ENCODE data around the gene PTPN22. TPM values are rescaled to one million over a fixed set of nuclear protein-coding genes. Genes with fewer than 3 reads are reported as not detected.

The PTPN22 gene
- total RNA-seq, 1 experiment from 2014 or later = not detected

- no peak for TF ChIP-seq EMX1 (CRISPR knock-in tag; IDR thresholded peaks at IDR 0.05)
- no peak for TF ChIP-seq ZNF396 (CRISPR knock-in tag; IDR thresholded peaks at IDR 0.05; ENCODE audit: borderline replicate concordance)
- TF ChIP-seq JUN (CRISPR knock-in tag; IDR thresholded peaks at IDR 0.05) = no peak
- TF ChIP-seq AR (CRISPR knock-in tag; IDR thresholded peaks at IDR 0.05) = no peak
- no peak for TF ChIP-seq ZBTB21 (CRISPR knock-in tag; IDR thresholded peaks at IDR 0.05; ENCODE audit: borderline replicate concordance)
- no peak for TF ChIP-seq ESRRA (CRISPR knock-in tag; IDR thresholded peaks at IDR 0.05; ENCODE audit: borderline replicate concordance)
Observed at GRCh38 chr1:113836534-113836933, 35.0 kb downstream of the PTPN22 start (continued).

GRCh38 chr1:113835686-113836290, 35.7 kb downstream of the PTPN22 start:
- no peaks in the 10 kb centered on the region for H3K36me3 Mint-ChIP-seq
- H3K27me3 Mint-ChIP-seq (ENCODE audit: low read depth) = peaks cover 8% of the 10 kb centered on the region; the same call in 1 of the 2 replicates
- H3K9me3 Mint-ChIP-seq = no peaks in the 10 kb centered on the region
- ChIA-PET POLR2A (no interaction called here), CTCF (interaction anchor here (0.6 to 2.2 kb wide), 14 partner anchors 10 to 143 kb away, joined by 3 to 7 read pairs (median 4); partner anchors contain the start of genes HIPK1, OLFML3 and RSBN1)
- TF ChIP-seq ZNF219 (CRISPR knock-in tag; IDR thresholded peaks at IDR 0.05; ENCODE audit: borderline replicate concordance) (no peak), CTCF (IDR thresholded peaks at IDR 0.05) (peak; percentile 24; the same call in 1 of the 2 replicates), ZBTB43 (CRISPR knock-in tag; IDR thresholded peaks at IDR 0.05) (no peak), AR (CRISPR knock-in tag; IDR thresholded peaks at IDR 0.05) (no peak)
- no peak for ATAC-seq
- H3K27ac Mint-ChIP-seq = no peak overlapping the region
- DNase-seq (ENCODE audit: low spot score) = no peak
- no peak overlapping the region for H3K4me3 Mint-ChIP-seq
- no peaks in the 10 kb centered on the region for H3K4me1 Mint-ChIP-seq

GRCh38 chr1:113834716-113835115, 36.8 kb downstream of the PTPN22 start:
- H3K36me3 Mint-ChIP-seq = no peaks in the 10 kb centered on the region
- no peaks in the 10 kb centered on the region for H3K9me3 Mint-ChIP-seq
- H3K4me1 Mint-ChIP-seq = no peaks in the 10 kb centered on the region
- ChIA-PET CTCF (interaction anchor here (0.7 to 2.2 kb wide), 6 partner anchors 17 to 142 kb away, joined by 3 to 7 read pairs (median 4); partner anchors contain the start of genes HIPK1 and RSBN1), POLR2A (no interaction called here)
- H3K4me3 Mint-ChIP-seq = no peak overlapping the region
- no peak overlapping the region for H3K27ac Mint-ChIP-seq
- no peak for DNase-seq (ENCODE audit: low spot score)
- ATAC-seq = no peak
- peaks cover 8% of the 10 kb centered on the region; the same call in 1 of the 2 replicates for H3K27me3 Mint-ChIP-seq (ENCODE audit: low read depth)
- TF ChIP-seq ZNF138 (CRISPR knock-in tag; conservative IDR thresholded peaks at IDR 0.05) = no peak
- no peak for TF ChIP-seq IRF2 (CRISPR knock-in tag; IDR thresholded peaks at IDR 0.05; ENCODE audit: borderline replicate concordance, low read depth)
- no peak for TF ChIP-seq FOXP1 (CRISPR knock-in tag; IDR thresholded peaks at IDR 0.05; ENCODE audit: borderline replicate concordance)
- no peak for TF ChIP-seq NR3C1 (CRISPR knock-in tag; conservative IDR thresholded peaks at IDR 0.05; ENCODE audit: low read depth)
- no peak for TF ChIP-seq ZNF425 (CRISPR knock-in tag; conservative IDR thresholded peaks at IDR 0.05)
- TF ChIP-seq NR2C2 (CRISPR knock-in tag; IDR thresholded peaks at IDR 0.05) = no peak
- TF ChIP-seq CREB1 (CRISPR knock-in tag; IDR thresholded peaks at IDR 0.05) = no peak
- TF ChIP-seq E2F1 (CRISPR knock-in tag; IDR thresholded peaks at IDR 0.05) = no peak
- TF ChIP-seq PRRX2 (CRISPR knock-in tag; IDR thresholded peaks at IDR 0.05) = no peak
- TF ChIP-seq MAX (CRISPR knock-in tag; IDR thresholded peaks at IDR 0.05) = no peak
- no peak for TF ChIP-seq NFATC4 (CRISPR knock-in tag; IDR thresholded peaks at IDR 0.05)
- TF ChIP-seq ZNF263 (CRISPR knock-in tag; IDR thresholded peaks at IDR 0.05; ENCODE audit: low read depth) = no peak

Measured in WTC11 (cell line).